Ectodermal cell (in vitro differentiated cells): ENCODE data around the gene MYADM.
"Not testable (repeated sequence)": the region's sequence is repeated elsewhere in the genome, so short reads cannot be mapped to it uniquely, and the experiment has no call there.

ENCODE experiments used
- H3K27ac ChIP-seq: 2 replicates; pipeline ENCODE4 v1.7.0; 2013; ENCODE audit warnings: mild to moderate bottlenecking, low read depth, low read length; ENCODE audit not compliant: insufficient read depth, poor library complexity, severe bottlenecking
- H3K27me3 ChIP-seq: 2 replicates; pipeline ENCODE4 v1.7.0; 2013; ENCODE audit warnings: mild to moderate bottlenecking, low read length; ENCODE audit not compliant: insufficient read depth, control insufficient read depth, poor library complexity, severe bottlenecking
- H3K36me3 ChIP-seq: one replicate; pipeline ENCODE4 v1.7.0; 2013; ENCODE audit warnings: low read length; ENCODE audit not compliant: control insufficient read depth, insufficient read depth
- H3K4me1 ChIP-seq: one replicate; pipeline ENCODE4 v1.7.0; 2013; ENCODE audit warnings: low read length; ENCODE audit not compliant: control insufficient read depth, insufficient read depth
- H3K4me3 ChIP-seq: 2 replicates; pipeline ENCODE4 v1.7.0; 2013; ENCODE audit warnings: low read depth, low read length, control low read depth; ENCODE audit not compliant: insufficient read depth
- H3K9me3 ChIP-seq: 2 replicates; pipeline ENCODE4 v1.7.0; 2013; ENCODE audit warnings: mild to moderate bottlenecking, low read length, moderate library complexity; ENCODE audit not compliant: control insufficient read depth
- WGBS, 2 experiments: methylation state at CpG; one replicate each; pipeline ENCODE4 v1.1.7; 2013; ENCODE audit warnings: missing lambda C conversion rate in 2 of 2; 5-methylcytosine and 5-hydroxymethylcytosine counted together

Gene MYADM

GRCh38 chr19:53840241-53840640 lies 27.4 kb upstream of the MYADM start:
- H3K36me3 ChIP-seq, H3K9me3 ChIP-seq, H3K27me3 ChIP-seq, H3K27ac ChIP-seq, H3K4me3 ChIP-seq, H3K4me1 ChIP-seq: not testable (repeated sequence)
- 93 to 99% methylated on average over 11 to 12 of the region's 12 CpGs for WGBS, 2 experiments

GRCh38 chr19:53840914-53841313 lies 26.8 kb upstream of the MYADM start:
- H3K4me3 ChIP-seq, H3K4me1 ChIP-seq, H3K36me3 ChIP-seq, H3K27ac ChIP-seq, H3K27me3 ChIP-seq, H3K9me3 ChIP-seq: not testable (repeated sequence)
- 88 to 91% methylated on average over 3 to 4 of the region's 4 CpGs for WGBS, 2 experiments

- 90 to 95% methylated on average over 9 of the region's 9 CpGs for WGBS, 2 experiments
Measured at GRCh38 chr19:53844849-53845246, 22.8 kb upstream of the MYADM start.

GRCh38 chr19:53847555-53847954 lies 20.1 kb upstream of the MYADM start:
- Histone ChIP-seq H3K27me3 (no peaks in the 10 kb centered on the region), H3K27ac (no peak overlapping the region), H3K36me3 (no peaks in the 10 kb centered on the region), H3K4me3 (no peak overlapping the region), H3K9me3 (no peaks in the 10 kb centered on the region), H3K4me1 (no peaks in the 10 kb centered on the region)
- 81 to 83% methylated on average over 7 to 8 of the region's 8 CpGs for WGBS, 2 experiments

More at GRCh38 chr19:53844849-53845246, 22.8 kb upstream of the MYADM start:
- no peaks in the 10 kb centered on the region for H3K9me3 ChIP-seq
- no peak overlapping the region for H3K27ac ChIP-seq
- no peaks in the 10 kb centered on the region for H3K36me3 ChIP-seq
- H3K27me3 ChIP-seq = no peaks in the 10 kb centered on the region
- no peaks in the 10 kb centered on the region for H3K4me1 ChIP-seq
- H3K4me3 ChIP-seq = no peak overlapping the region

GRCh38 chr19:53849237-53849676 lies 18.4 kb upstream of the MYADM start:
- Histone ChIP-seq H3K36me3 (no peaks in the 10 kb centered on the region), H3K4me1 (no peaks in the 10 kb centered on the region), H3K9me3 (no peaks in the 10 kb centered on the region), H3K4me3 (no peak overlapping the region), H3K27ac (no peak overlapping the region), H3K27me3 (no peaks in the 10 kb centered on the region)
- 92 to 93% methylated on average over 11 of the region's 11 CpGs for WGBS, 2 experiments

GRCh38 chr19:53853707-53854106 lies 14.0 kb upstream of the MYADM start:
- no peak overlapping the region for H3K4me3 ChIP-seq

GRCh38 chr19:53864308-53864836 lies 3.3 kb upstream of the MYADM start:
- WGBS, 2 experiments = 92 to 93% methylated on average over 6 of the region's 6 CpGs

More at GRCh38 chr19:53853707-53854106, 14.0 kb upstream of the MYADM start:
- Histone ChIP-seq H3K4me1 (no peaks in the 10 kb centered on the region), H3K9me3 (no peaks in the 10 kb centered on the region), H3K27me3 (no peaks in the 10 kb centered on the region), H3K27ac (no peak overlapping the region), H3K36me3 (no peaks in the 10 kb centered on the region)
- 95 to 96% methylated on average over 2 of the region's 2 CpGs for WGBS, 2 experiments

GRCh38 chr19:53865523-53865917 lies 2.2 kb upstream of the MYADM start:
- H3K36me3 ChIP-seq = no peaks in the 10 kb centered on the region
- 64 to 65% methylated on average over 9 of the region's 9 CpGs for WGBS, 2 experiments
- peak overlapping the region; percentile 100 for H3K27ac ChIP-seq
- no peaks in the 10 kb centered on the region for H3K27me3 ChIP-seq
- peak overlapping the region; percentile 63 for H3K4me3 ChIP-seq
- peaks cover 4% of the 10 kb centered on the region for H3K4me1 ChIP-seq
- H3K9me3 ChIP-seq = no peaks in the 10 kb centered on the region

More at GRCh38 chr19:53864308-53864836, 3.3 kb upstream of the MYADM start:
- Histone ChIP-seq H3K27me3 (no peaks in the 10 kb centered on the region), H3K9me3 (no peaks in the 10 kb centered on the region), H3K4me3 (no peak overlapping the region), H3K4me1 (peaks cover 4% of the 10 kb centered on the region), H3K36me3 (no peaks in the 10 kb centered on the region), H3K27ac (no peak overlapping the region)

GRCh38 chr19:53865918-53866864 lies 1.5 kb upstream of the MYADM start:
- Histone ChIP-seq H3K27ac (peak overlapping the region; percentile 100), H3K4me3 (peak overlapping the region; percentile 63), H3K9me3 (no peaks in the 10 kb centered on the region), H3K4me1 (peaks cover 5% of the 10 kb centered on the region), H3K36me3 (peaks cover 5% of the 10 kb centered on the region), H3K27me3 (no peaks in the 10 kb centered on the region)
- 1 to 2% methylated on average over 50 of the region's 50 CpGs for WGBS, 2 experiments

- WGBS, 2 experiments = 5 to 6% methylated on average over 14 of the region's 14 CpGs
- H3K9me3 ChIP-seq = no peaks in the 10 kb centered on the region
- H3K27ac ChIP-seq = peak overlapping the region; percentile 100
- no peaks in the 10 kb centered on the region for H3K27me3 ChIP-seq
- peak overlapping the region; percentile 63 for H3K4me3 ChIP-seq
- H3K4me1 ChIP-seq = peaks cover 8% of the 10 kb centered on the region
- peaks cover 5% of the 10 kb centered on the region for H3K36me3 ChIP-seq
Measured at GRCh38 chr19:53866865-53867224, 838 bp upstream of the MYADM start.
